GM19351 (cell line): ENCODE data around the gene EPYC.

ENCODE experiments used
- ATAC-seq: cut with Tn5 transposase; IDR thresholded peaks from one replicate; pipeline ENCODE4 v1.9.1; 2021; ENCODE audit warnings: mild to moderate bottlenecking, moderate library complexity; ENCODE audit not compliant: unreplicated experiment

The EPYC gene

GRCh38 chr12:91004872-91005271 is at the start of gene EPYC:
Gene EPYC, minus strand, starts transcription at chr12:91004972. Its CDS starts 2,407 bp downstream, at chr12:91002565.
- no peak for ATAC-seq

DNA sequence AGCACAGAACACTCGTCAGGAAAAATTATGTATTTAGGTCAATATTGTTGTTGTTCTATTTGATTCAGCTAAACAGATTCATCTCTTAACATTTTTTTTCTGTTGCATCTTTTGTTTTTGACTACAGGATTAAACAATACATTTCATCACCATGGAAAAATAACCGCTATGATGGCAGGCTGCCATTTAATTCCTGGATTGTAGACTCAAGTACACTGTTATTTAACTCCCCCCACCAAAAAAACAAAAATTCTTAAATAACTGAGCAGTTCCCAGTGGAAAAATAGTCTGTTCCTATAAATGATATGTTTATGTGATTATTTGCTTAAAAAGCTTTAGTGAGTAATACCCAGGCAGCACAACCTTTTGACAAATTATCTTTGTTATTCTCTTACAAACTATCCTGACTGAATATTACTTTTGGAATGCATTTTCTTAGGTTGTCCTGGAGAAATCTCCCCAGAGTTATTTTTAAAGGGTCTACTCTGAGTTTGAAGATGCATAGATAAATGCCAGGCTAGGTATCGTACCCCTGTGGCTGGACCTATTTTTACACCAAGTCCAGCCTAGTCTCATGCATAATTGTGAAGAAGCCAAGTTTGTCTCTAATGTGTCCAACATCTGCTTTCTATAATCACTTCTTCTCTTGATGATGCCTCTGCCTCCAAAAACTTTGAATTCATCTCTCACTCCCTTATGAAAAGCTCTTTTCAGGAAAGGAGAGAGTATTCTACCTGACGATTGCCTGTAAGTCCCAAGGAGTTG is 49.4 kb upstream of the EPYC start:
- no peak for ATAC-seq

- ATAC-seq = no peak
These were observed 47.3 kb upstream of the EPYC start for GRCh38 chr12:91052026-91052425.

DNA sequence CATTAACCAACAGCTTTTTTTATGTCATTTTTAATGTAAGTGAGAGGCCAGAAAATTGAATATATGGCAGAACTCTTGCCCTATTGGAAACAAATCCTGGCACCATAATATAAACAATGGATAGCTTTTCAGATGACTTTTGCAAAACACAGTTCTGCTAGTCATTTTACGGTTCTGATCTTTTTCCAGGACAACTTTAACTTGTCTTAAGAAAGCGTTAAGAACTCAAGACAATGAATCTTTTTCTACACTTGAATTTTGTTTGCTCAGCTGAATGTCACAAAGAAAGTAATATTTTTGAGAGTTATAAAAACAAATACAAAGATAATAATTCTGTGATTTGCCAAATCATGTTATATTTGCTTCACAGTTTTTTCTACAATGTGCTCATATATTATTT is 39.8 kb upstream of the EPYC start:
- ATAC-seq = no peak

GRCh38 chr12:91043408-91043807 is 38.6 kb upstream of the EPYC start:
- ATAC-seq = no peak

GRCh38 chr12:91040096-91040755 is 35.5 kb upstream of the EPYC start:
- ATAC-seq = no peak

DNA sequence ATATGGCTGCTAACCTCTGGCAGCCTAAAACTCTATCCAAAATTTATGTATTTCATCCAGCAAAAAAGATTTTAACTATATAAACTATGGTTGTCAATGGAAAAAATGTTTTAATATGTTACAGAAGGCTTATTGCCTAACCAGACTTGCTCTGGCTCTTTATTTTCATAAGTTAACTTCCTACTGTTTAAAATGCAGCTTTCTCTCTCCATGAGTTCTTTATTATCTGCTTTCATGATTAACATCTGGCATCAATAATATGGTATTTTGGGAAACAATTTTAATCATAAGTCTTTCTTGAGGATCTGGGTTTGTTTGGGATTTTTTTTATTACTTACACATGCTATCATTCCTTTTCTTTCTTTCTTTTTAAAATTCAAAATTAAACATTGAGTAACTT is 32.5 kb upstream of the EPYC start:
- no peak for ATAC-seq

- no peak for ATAC-seq
These were observed 28.5 kb upstream of the EPYC start for GRCh38 chr12:91033251-91033650.

- ATAC-seq = peak; percentile 96
These were observed 18.7 kb upstream of the EPYC start for GRCh38 chr12:91023326-91024004.

- ATAC-seq = no peak
These were observed 16.3 kb upstream of the EPYC start for GRCh38 chr12:91021076-91021475.

DNA sequence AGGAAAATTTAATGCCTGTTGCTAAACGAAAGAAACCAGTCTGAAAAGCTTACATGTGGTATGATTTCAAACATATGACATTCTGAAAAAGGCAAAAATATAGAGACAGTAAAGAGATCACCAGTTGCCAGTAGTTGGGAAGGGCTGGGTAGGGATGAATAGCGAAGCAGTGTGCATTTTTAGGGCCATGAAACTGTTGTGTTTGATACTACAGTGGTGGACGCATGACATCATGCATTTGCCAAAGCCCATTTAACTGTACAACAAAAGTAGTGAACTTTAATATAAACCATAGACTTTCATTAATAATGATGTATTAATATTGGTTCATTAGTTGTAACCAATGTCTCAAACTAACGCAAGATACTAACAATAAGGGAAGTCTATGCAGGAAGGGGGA is 14.7 kb upstream of the EPYC start:
- ATAC-seq = no peak

DNA sequence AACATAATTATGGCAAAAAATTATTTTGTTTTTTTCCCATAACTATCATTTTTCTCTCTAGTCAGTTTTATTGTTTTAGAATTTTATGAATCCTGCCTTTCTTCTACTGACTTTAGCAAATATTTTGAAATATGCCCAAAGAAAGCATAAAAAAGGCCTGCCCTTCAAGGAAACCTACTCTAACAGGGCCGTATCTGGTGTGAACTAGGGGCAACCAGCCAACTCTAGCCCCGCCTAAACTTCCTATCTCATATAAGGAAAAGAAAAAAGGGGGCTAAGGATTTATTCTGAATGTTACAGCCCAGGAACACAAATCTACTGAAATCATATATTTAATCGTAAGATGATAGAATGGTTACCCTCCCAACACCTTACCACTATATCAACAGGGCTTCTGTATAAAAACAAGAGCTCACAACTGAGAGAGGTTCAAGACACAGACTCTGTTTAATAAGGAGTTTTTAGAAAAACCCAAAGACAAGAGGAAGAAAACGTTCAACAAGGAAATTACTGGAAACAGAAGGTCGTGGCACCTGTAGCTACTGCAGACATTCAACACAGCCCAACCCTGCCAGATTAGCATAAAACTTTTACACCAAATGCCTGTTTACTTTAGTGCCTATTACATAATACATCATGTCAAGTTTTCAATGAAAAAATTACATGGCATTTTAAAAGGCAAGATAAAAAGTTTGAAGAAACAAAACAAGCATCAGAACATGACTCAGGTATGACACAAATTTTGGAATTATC is 12.9 kb upstream of the EPYC start:
- ATAC-seq = no peak

- ATAC-seq = no peak
These were observed 12.3 kb upstream of the EPYC start for GRCh38 chr12:91017043-91017442.

- ATAC-seq = peak; percentile 88
These were observed 4.7 kb upstream of the EPYC start for GRCh38 chr12:91009319-91009950.

DNA sequence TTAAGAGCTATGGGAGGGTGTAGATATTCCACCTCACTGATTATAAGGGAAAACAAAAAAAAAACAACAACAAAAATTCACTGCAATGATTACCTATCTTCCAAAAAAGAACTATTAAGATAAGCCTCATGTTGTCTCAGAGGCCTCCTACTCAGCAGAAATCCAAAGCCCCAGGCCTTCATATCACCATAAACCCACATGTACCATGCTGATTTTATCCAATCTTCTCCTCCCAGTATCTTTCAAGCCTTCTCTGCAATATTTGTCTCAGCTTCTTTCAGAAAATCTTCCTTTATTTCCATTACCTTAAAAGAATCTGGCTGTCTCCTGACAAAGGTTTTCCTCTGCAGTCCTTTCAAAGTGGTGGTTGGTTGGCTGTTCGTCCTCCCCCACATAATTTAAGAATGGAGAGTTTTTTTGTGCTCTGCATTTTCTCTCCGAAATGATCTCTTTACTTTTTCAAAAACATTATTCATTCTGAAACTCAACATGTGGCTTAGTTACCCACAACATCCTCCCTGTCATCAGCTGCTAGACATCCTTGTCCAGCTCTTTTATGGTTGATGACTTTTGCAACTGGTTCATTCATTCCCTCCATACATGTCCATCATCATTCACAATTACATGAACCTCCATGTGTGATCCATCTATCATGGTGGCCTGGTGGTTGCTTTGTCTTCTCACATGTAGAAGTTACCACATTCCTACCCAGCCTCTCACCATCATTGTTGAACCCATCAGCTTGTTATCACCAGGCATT is 2.9 kb upstream of the EPYC start:
- ATAC-seq = peak; percentile 74

GRCh38 chr12:91003737-91004136 is 1.0 kb downstream of the EPYC start:
- no peak for ATAC-seq

DNA sequence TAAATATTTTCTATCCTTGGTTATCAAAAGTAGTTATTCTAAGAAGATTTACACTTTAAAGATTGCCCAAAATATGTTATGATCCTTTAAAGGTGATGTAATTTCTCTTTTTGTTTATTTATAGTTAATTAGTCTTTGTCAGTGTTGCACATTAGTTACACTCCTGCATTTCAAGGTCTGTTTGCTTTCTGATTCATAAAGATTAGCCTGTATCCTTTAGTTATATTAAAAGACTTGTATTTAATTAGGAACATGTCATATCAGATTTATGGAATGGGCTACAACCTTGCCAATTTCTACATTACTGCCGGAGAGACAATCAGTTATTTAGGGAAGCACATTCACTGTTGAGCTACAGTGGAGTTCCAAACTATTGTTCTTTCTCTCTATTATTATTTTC is 3.5 kb downstream of the EPYC start:
- no peak for ATAC-seq

- no peak for ATAC-seq
These were observed 4.8 kb downstream of the EPYC start for GRCh38 chr12:90999966-91000365.

DNA sequence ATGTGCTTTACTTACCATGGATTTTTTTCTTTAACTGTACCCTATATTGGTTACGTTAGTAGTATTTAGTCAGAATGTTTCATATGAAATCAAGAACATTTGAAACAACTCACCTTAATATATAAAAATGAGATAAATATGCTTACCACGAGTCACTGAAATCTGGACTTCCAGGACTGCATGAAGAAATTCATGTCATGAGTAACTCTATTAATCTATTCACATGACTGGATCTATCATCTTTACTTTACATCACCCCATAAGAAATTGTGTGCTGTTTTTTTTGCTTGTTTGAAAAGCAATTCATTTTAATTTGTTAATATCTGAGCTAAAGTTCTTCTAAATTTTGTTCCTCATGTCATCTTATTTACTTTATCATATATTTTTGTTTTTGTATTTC is 5.2 kb downstream of the EPYC start:
- ATAC-seq = no peak

- ATAC-seq = no peak
These were observed 9.8 kb downstream of the EPYC start for GRCh38 chr12:90995010-90995409.
